HL-60 (cell line): ENCODE data around the gene TROAP.

Source experiments
- DNase-seq, 2 experiments: peaks; one replicate each; pipeline ENCODE4 v3.0.0-alpha.2; 2010 to 2020; ENCODE audit warnings: low read depth in 1 of 2, low spot score in 1 of 2
- H3K27ac ChIP-seq: fragments of 250-450 bp; sonication (Bioruptor Pico); replicated peaks from 2 replicates; pipeline ENCODE4 v1.5.1; 2020; ENCODE audit warnings: mild to moderate bottlenecking, moderate library complexity
- H3K27me3 ChIP-seq: fragments of 250-450 bp; sonication (Bioruptor Pico); 2 replicates; pipeline ENCODE4 v1.5.1; 2021; ENCODE audit warnings: mild to moderate bottlenecking, moderate library complexity; ENCODE audit not compliant: insufficient read depth, poor library complexity, severe bottlenecking
- H3K4me3 ChIP-seq: replicated peaks from 2 replicates; pipeline ENCODE4 v1.5.1; 2011; ENCODE audit warnings: mild to moderate bottlenecking, control low read depth, low read length; ENCODE audit not compliant: insufficient read depth
- GABPA ChIP-seq: IDR thresholded peaks from 2 replicates; pipeline ENCODE4 v1.6.1; 2012; ENCODE audit warnings: low read depth
- POLR2AphosphoS5 ChIP-seq: IDR thresholded peaks from 2 replicates; pipeline ENCODE4 v1.6.1; 2012; ENCODE audit warnings: low read depth
- SPI1 ChIP-seq: IDR thresholded peaks from 2 replicates; pipeline ENCODE4 v1.6.1; 2012; ENCODE audit warnings: low read depth, mild to moderate bottlenecking, borderline replicate concordance
- TF ChIP-seq, protein P1 (sequence below): IDR thresholded peaks from 2 replicates; pipeline ENCODE4 v1.6.1; 2012; ENCODE audit warnings: low read depth; ENCODE audit not compliant: insufficient replicate concordance
- TF ChIP-seq, protein P2 (sequence below): IDR thresholded peaks from one replicate; pipeline ENCODE4 v1.5.1; 2011; ENCODE audit warnings: low read length, control low read depth, inconsistent platforms; ENCODE audit not compliant: insufficient read depth

The TROAP gene

DNA sequence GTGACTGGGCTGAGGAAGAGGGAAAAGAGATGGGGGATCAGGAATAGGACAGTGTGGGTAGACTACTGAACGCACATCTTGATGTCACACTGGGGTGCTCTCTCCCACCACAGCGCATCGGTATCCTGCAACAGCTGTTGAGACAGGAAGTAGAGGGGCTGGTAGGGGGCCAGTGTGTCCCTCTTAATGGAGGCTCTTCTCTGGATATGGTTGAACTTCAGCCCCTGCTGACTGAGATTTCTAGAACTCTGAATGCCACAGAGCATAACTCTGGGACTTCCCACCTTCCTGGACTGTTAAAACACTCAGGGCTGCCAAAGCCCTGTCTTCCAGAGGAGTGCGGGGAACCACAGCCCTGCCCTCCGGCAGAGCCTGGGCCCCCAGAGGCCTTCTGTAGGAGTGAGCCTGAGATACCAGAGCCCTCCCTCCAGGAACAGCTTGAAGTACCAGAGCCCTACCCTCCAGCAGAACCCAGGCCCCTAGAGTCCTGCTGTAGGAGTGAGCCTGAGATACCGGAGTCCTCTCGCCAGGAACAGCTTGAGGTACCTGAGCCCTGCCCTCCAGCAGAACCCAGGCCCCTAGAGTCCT, 7.1 kb downstream of the TROAP start:
- H3K27me3 ChIP-seq: no peaks in the 10 kb centered on the region
- TF ChIP-seq, protein P1, sequence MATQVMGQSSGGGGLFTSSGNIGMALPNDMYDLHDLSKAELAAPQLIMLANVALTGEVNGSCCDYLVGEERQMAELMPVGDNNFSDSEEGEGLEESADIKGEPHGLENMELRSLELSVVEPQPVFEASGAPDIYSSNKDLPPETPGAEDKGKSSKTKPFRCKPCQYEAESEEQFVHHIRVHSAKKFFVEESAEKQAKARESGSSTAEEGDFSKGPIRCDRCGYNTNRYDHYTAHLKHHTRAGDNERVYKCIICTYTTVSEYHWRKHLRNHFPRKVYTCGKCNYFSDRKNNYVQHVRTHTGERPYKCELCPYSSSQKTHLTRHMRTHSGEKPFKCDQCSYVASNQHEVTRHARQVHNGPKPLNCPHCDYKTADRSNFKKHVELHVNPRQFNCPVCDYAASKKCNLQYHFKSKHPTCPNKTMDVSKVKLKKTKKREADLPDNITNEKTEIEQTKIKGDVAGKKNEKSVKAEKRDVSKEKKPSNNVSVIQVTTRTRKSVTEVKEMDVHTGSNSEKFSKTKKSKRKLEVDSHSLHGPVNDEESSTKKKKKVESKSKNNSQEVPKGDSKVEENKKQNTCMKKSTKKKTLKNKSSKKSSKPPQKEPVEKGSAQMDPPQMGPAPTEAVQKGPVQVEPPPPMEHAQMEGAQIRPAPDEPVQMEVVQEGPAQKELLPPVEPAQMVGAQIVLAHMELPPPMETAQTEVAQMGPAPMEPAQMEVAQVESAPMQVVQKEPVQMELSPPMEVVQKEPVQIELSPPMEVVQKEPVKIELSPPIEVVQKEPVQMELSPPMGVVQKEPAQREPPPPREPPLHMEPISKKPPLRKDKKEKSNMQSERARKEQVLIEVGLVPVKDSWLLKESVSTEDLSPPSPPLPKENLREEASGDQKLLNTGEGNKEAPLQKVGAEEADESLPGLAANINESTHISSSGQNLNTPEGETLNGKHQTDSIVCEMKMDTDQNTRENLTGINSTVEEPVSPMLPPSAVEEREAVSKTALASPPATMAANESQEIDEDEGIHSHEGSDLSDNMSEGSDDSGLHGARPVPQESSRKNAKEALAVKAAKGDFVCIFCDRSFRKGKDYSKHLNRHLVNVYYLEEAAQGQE: no peak
- no peak for TF ChIP-seq GABPA
- no peak for TF ChIP-seq SPI1
- TF ChIP-seq, protein P2, sequence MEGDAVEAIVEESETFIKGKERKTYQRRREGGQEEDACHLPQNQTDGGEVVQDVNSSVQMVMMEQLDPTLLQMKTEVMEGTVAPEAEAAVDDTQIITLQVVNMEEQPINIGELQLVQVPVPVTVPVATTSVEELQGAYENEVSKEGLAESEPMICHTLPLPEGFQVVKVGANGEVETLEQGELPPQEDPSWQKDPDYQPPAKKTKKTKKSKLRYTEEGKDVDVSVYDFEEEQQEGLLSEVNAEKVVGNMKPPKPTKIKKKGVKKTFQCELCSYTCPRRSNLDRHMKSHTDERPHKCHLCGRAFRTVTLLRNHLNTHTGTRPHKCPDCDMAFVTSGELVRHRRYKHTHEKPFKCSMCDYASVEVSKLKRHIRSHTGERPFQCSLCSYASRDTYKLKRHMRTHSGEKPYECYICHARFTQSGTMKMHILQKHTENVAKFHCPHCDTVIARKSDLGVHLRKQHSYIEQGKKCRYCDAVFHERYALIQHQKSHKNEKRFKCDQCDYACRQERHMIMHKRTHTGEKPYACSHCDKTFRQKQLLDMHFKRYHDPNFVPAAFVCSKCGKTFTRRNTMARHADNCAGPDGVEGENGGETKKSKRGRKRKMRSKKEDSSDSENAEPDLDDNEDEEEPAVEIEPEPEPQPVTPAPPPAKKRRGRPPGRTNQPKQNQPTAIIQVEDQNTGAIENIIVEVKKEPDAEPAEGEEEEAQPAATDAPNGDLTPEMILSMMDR: no peak
- no peak for TF ChIP-seq POLR2AphosphoS5
- H3K27ac ChIP-seq: no peak overlapping the region
- no peak overlapping the region for H3K4me3 ChIP-seq
- DNase-seq: no peak

DNA sequence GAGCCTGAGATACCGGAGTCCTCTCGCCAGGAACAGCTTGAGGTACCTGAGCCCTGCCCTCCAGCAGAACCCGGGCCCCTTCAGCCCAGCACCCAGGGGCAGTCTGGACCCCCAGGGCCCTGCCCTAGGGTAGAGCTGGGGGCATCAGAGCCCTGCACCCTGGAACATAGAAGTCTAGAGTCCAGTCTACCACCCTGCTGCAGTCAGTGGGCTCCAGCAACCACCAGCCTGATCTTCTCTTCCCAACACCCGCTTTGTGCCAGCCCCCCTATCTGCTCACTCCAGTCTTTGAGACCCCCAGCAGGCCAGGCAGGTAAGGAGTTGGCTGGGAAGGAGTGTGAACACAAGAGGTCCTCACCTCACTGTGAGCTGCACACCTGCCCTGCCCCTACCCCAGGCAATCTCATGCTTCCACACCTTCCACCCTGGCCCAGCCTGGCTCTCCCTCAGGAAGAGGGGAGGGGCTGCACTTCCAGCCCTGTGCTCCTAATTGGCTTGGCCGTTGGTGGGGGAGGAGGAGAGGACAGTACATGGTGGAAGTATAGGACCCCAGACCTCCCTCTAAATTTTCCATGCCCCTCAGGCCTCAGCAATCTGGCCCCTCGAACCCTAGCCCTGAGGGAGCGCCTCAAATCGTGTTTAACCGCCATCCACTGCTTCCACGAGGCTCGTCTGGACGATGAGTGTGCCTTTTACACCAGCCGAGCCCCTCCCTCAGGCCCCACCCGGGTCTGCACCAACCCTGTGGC, 7.8 kb downstream of the TROAP start:
- TF ChIP-seq GABPA: no peak
- no peak for TF ChIP-seq POLR2AphosphoS5
- TF ChIP-seq, protein P1: no peak
- TF ChIP-seq, protein P2: no peak
- no peak for TF ChIP-seq SPI1
- H3K27ac ChIP-seq: no peak overlapping the region

DNA sequence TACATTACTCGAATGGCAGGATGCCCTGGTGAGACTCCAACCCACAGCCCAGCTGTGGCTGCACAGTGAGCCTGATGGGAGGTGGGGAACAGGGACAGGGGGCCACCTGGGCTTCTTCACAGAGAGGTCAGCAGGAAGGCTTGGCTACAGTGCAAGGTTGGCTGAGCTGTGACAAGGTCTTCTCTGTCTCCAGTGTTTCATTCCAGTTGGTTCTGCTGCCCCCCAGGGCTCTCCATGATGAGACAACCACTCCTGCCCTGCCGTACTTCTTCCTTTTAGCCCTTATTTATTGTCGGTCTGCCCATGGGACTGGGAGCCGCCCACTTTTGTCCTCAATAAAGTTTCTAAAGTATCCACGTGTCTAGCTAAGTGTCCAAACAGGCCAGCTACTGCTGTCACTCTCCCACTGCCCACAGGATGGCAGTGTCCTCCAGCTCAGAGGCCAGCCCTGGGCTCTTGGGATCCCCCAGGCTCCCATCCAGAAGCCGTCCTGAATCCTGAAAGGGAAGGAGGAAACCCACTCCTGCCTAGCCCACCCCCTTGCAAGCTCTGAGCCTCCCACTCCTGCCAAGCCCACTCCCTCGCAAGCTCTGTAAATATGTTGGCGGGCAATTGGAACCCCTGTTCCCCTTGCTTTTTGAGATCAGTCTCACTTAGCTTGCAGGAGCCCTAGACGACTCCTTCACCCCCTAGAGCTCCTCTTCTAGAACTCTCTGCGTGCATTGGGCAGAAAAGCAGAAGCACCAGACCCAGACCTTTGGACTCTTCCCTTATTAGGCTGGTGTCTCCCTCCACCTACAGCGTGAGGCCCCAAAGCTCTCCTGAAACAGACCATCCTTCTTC, 8.5 kb downstream of the TROAP start:
- Histone ChIP-seq H3K4me3 (no peak overlapping the region), H3K27ac (no peak overlapping the region), H3K27me3 (peaks cover 9% of the 10 kb centered on the region)
- peak in 1 of 2 experiments; percentile 61 for DNase-seq
- TF ChIP-seq GABPA: no peak
- TF ChIP-seq SPI1: no peak
- TF ChIP-seq, protein P2: peak; percentile 56
- TF ChIP-seq, protein P1: no peak

More for the DNA sequence above, 7.8 kb downstream of the TROAP start:
- no peak overlapping the region for H3K4me3 ChIP-seq
- peaks cover 5% of the 10 kb centered on the region for H3K27me3 ChIP-seq
- no peak for DNase-seq
